GM18870 (cell line): Measurements from ENCODE around the gene SLC38A8.

Experiments
- ATAC-seq: cut with Tn5 transposase; IDR thresholded peaks from one replicate; pipeline ENCODE4 v1.9.1; 2021; ENCODE audit warnings: moderate library complexity; ENCODE audit not compliant: unreplicated experiment

The SLC38A8 gene

GRCh38 chr16:84003038-84003437 is 39.6 kb downstream of the SLC38A8 start:
- ATAC-seq: no peak

- no peak for ATAC-seq
These were observed 40.9 kb downstream of the SLC38A8 start for GRCh38 chr16:84001726-84002125.

- ATAC-seq: no peak
These were observed 41.5 kb downstream of the SLC38A8 start for GRCh38 chr16:84000989-84001642.

GRCh38 chr16:83998091-83998490 is 44.5 kb downstream of the SLC38A8 start:
- ATAC-seq: no peak

GRCh38 chr16:83996481-83997252 is 45.9 kb downstream of the SLC38A8 start:
- no peak for ATAC-seq

GRCh38 chr16:83995754-83996153 is 46.8 kb downstream of the SLC38A8 start:
- no peak for ATAC-seq

- ATAC-seq: no peak
These were observed 47.9 kb downstream of the SLC38A8 start for GRCh38 chr16:83994703-83995102.

- no peak for ATAC-seq
These were observed 48.5 kb downstream of the SLC38A8 start for GRCh38 chr16:83994087-83994486.

- no peak for ATAC-seq
These were observed 50.0 kb downstream of the SLC38A8 start for GRCh38 chr16:83992624-83993023.

GRCh38 chr16:83990492-83990891 is 52.1 kb downstream of the SLC38A8 start:
- no peak for ATAC-seq

- no peak for ATAC-seq
These were observed 53.3 kb downstream of the SLC38A8 start for GRCh38 chr16:83989300-83989699.

GRCh38 chr16:83983491-83983890 is 59.1 kb downstream of the SLC38A8 start:
- no peak for ATAC-seq

GRCh38 chr16:83981799-83982198 is 60.8 kb downstream of the SLC38A8 start:
- ATAC-seq: no peak

- ATAC-seq: no peak
These were observed 61.8 kb downstream of the SLC38A8 start for GRCh38 chr16:83980794-83981193.

GRCh38 chr16:83979441-83979840 is 63.2 kb downstream of the SLC38A8 start:
- ATAC-seq: no peak

GRCh38 chr16:83978401-83978904 is 64.1 kb downstream of the SLC38A8 start:
- ATAC-seq: no peak

- ATAC-seq: no peak
These were observed 65.4 kb downstream of the SLC38A8 start for GRCh38 chr16:83977056-83977815.

- ATAC-seq: no peak
These were observed 66.9 kb downstream of the SLC38A8 start for GRCh38 chr16:83975590-83976260.

- ATAC-seq: no peak
These were observed 68.1 kb downstream of the SLC38A8 start for GRCh38 chr16:83974475-83974874.

- no peak for ATAC-seq
These were observed 68.8 kb downstream of the SLC38A8 start for GRCh38 chr16:83973581-83974385.
